ENCODE results near the gene ARHGAP28. TPM values are rescaled to one million over a fixed set of nuclear protein-coding genes. Genes with fewer than 3 reads are reported as not detected.

The ARHGAP28 gene
- total RNA-seq, 1 experiment from 2014 or later, result 3.6 TPM

DNA sequence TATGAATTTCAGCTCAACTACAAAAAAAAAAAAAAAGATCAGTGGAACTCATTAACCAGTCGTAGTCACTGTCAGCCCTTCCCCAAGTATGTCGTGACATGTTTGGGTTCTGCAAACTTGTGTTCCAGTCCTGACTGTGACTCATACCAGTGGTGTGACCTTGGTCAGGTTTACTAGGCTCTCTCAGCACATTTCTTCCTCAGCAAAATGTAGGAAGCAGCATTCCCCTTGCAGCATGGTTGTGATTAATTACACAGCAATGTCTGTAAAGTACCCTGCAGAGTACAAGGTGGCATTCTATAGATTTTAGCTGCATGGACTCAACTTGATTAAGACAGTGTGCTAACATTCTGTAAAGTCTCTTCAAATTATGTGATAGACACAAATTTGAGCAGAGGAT lies 231.1 kb downstream of the ARHGAP28 start:
- DNase-seq (ENCODE audit: low read depth), result peak; percentile 25

DNA sequence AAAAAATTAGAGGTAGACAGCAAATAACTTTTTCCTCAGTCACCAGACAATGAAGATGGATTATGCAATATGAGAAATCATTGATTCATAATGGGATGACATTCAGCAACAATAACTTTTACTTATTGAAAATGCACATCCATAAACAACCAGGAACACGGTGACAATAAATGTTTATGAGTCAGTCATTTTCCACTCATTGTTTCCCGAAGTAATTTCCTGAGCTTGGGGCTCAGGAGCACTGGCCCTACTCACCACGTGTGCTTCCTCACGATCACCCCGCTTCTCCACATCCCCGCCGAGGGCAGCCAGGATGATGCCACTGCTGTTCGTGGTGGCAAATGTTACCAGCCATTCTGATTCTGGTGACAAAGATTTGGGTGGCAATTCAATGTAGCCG lies 231.8 kb downstream of the ARHGAP28 start:
- no peak for DNase-seq (ENCODE audit: low read depth)

DNA sequence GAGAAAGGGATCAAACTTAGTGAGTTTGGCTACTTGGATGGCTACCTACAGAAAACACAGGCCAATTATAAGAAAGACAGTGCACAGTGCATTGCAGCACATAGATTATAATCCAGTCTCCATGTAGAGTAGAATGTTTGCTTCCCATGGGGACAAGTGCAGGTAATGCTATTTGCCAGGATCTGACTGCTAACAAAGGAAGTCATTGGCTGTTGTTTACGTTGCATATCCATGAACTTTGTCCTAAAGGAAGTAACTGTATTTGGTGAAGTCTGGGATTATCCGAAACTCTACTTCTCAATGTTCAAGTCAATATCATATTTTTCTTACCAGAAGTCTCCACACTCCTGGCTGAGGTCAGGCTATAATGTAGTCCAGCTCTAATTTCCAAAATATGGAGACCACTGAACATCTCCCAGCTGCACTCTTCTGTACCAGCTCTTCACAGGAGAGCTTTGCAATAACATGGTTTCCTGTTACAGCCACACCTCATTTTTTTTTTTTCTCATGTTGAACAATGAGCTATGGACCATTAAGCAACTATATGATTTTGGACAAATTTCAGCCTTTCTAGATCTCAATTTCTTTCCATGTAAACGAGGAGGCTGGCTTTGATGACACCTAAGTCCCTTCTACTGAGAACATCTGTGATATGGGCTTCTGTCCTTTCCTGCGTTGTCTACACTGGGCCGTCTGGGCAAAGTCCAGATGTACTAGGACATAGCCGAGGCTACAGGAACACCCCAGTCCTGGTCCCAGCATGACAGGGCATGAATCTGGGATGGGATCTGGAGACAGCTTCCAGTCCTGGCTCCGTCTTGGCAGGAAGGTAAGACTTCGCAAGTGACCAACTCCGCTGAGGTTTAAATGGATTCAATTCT lies 233.3 kb downstream of the ARHGAP28 start:
- DNase-seq (ENCODE audit: low read depth), result no peak

DNA sequence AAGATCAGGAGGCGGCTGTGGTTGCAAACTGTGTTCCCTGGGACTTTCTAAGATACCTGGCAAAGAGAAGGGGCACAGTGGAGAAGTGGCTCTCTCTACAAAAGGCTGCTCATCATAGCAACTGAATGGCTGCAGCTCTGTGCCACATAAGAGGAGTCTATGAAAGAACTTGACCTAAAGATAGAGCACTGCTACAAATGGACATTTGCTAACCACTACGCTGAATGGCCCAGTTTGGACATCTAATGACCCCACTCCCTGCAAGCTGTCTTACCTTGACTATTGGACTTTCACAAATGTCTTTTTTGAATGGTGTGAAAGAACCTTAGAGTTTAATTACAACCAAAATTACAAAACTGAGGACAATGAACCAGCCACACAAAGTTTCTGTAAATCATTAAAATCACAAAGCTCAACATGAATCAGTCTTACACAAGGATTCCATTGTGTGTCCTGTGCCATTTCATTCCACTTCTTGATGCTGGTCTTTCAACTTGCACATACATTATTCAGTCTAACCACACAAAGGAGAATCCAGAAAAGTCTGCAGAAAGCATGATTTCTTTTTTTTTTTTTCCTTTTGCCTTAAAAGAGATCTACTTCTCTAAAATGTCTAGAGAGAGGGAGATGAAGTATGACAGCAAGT lies 234.1 kb downstream of the ARHGAP28 start:
- no peak for DNase-seq (ENCODE audit: low read depth)

Measured in Daoy (cell line).